SK-N-MC (cell line): ENCODE results near the gene NEK11.

ENCODE experiments used
- EZH2 ChIP-seq: fragments of 200-600 bp; sonication (generic); IDR thresholded peaks from one replicate; pipeline ENCODE4 v1.6.1; 2017; ENCODE audit warnings: antibody characterized with exemption
- POLR2AphosphoS5 ChIP-seq: IDR thresholded peaks from 2 replicates; pipeline ENCODE4 v1.6.1; 2012; ENCODE audit warnings: mild to moderate bottlenecking, low read depth, low read length, borderline replicate concordance

- TF ChIP-seq EZH2 = no peak
- TF ChIP-seq POLR2AphosphoS5 = no peak
Observed at GRCh38 chr3:131388490-131388799, 361.8 kb downstream of the NEK11 start.
